ENCODE results near the gene SYT9.
A peak's percentile ranks its signal among the peaks of the same experiment; 100 is the strongest.

Gene SYT9

GRCh38 chr11:7428196-7428595 lies 176.5 kb downstream of the SYT9 start:
- DNase-seq = no peak

GRCh38 chr11:7430496-7430895 lies 178.8 kb downstream of the SYT9 start:
- no peak for DNase-seq

GRCh38 chr11:7435176-7435575 lies 183.5 kb downstream of the SYT9 start:
- DNase-seq = no peak

- no peak for DNase-seq
These were observed 184.4 kb downstream of the SYT9 start for GRCh38 chr11:7436146-7436545.

GRCh38 chr11:7436657-7437056 lies 185.0 kb downstream of the SYT9 start:
- DNase-seq = peak; percentile 0

GRCh38 chr11:7437696-7438095 lies 186.0 kb downstream of the SYT9 start:
- DNase-seq = no peak

- DNase-seq = no peak
These were observed 188.1 kb downstream of the SYT9 start for GRCh38 chr11:7439746-7440320.

- no peak for DNase-seq
These were observed 191.0 kb downstream of the SYT9 start for GRCh38 chr11:7442588-7443215.

- DNase-seq = no peak
These were observed 192.6 kb downstream of the SYT9 start for GRCh38 chr11:7444091-7444981.

GRCh38 chr11:7445564-7445963 lies 193.9 kb downstream of the SYT9 start:
- DNase-seq = no peak

- DNase-seq = no peak
These were observed 196.5 kb downstream of the SYT9 start for GRCh38 chr11:7448201-7448600.

- no peak for DNase-seq
These were observed 197.6 kb downstream of the SYT9 start for GRCh38 chr11:7449211-7449840.

GRCh38 chr11:7449841-7450214 lies 198.1 kb downstream of the SYT9 start:
- no peak for DNase-seq

GRCh38 chr11:7450836-7451235 lies 199.1 kb downstream of the SYT9 start:
- DNase-seq = no peak

- no peak for DNase-seq
These were observed 199.8 kb downstream of the SYT9 start for GRCh38 chr11:7451520-7451919.

GRCh38 chr11:7451952-7452494 lies 200.3 kb downstream of the SYT9 start:
- DNase-seq = no peak

- no peak for DNase-seq
These were observed 203.2 kb downstream of the SYT9 start for GRCh38 chr11:7454854-7455253.

- no peak for DNase-seq
These were observed 205.5 kb downstream of the SYT9 start for GRCh38 chr11:7457211-7457610.

- DNase-seq = no peak
These were observed 211.0 kb downstream of the SYT9 start for GRCh38 chr11:7462706-7463105.

- no peak for DNase-seq
These were observed 215.9 kb downstream of the SYT9 start for GRCh38 chr11:7467652-7468051.

GRCh38 chr11:7469351-7469865 lies 217.7 kb downstream of the SYT9 start:
- no peak for DNase-seq

- no peak for DNase-seq
These were observed 219.4 kb downstream of the SYT9 start for GRCh38 chr11:7471071-7471470.

- DNase-seq = no peak
These were observed 222.0 kb downstream of the SYT9 start for GRCh38 chr11:7473717-7474116.

Measured in GF-D8 (cell line).